Endothelial cell of umbilical vein (primary cell): ENCODE data around the gene DUOXA1.

ENCODE experiments used
- FOS ChIP-seq: IDR thresholded peaks from 2 replicates; pipeline ENCODE4 v1.6.1; 2011; ENCODE audit warnings: mild to moderate bottlenecking, low read length, moderate library complexity, borderline replicate concordance; ENCODE audit not compliant: insufficient read depth
- JUN ChIP-seq: IDR thresholded peaks from 2 replicates; pipeline ENCODE4 v1.6.1; 2011; ENCODE audit warnings: borderline replicate concordance, low read depth; ENCODE audit not compliant: insufficient read length, insufficient read depth
- POLR2A ChIP-seq: IDR thresholded peaks from 2 replicates; pipeline ENCODE4 v1.6.1; 2012; ENCODE audit warnings: low read depth, mild to moderate bottlenecking, control low read depth, low read length
- POLR2AphosphoS5 ChIP-seq: IDR thresholded peaks from 2 replicates; pipeline ENCODE4 v1.6.1; 2012; ENCODE audit warnings: low read depth, mild to moderate bottlenecking, control low read depth, low read length, moderate library complexity; ENCODE audit not compliant: insufficient read depth
- TF ChIP-seq, protein P1 (sequence below), 2 donors: IDR thresholded peaks; 1 replicate in 1 of 2; 2 replicates in 1 of 2; pipeline ENCODE4 v1.5.1; 2011; ENCODE audit warnings: low read length in 2 of 2, mild to moderate bottlenecking in 2 of 2, moderate library complexity in 2 of 2, control low read depth in 1 of 2, inconsistent platforms in 1 of 2, low read depth in 1 of 2; ENCODE audit not compliant: insufficient read depth in 1 of 2; ENCODE audit errors: extremely low read depth in 1 of 2
- TF ChIP-seq, protein P2 (sequence below): IDR thresholded peaks from 2 replicates; pipeline ENCODE4 v1.6.1; 2011; ENCODE audit not compliant: insufficient read depth, insufficient read length

DNA sequence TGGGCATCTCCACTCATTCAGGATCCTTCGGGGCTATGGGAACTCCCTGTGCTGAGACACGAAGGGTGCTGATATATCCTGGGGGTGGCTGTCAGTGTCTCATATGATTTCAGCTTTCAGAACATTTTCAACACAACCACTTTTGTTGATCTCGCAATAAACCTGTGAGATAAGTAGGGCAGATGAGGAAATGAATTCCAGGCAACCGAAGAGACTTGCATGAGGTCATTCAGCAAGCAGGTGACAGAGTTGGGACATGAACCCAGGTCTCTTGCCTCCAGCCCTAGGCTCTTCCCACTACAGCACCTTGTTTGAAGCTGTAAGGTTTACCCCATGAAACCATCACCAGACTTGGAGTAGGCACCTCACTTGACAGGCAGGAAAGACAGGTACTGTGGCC lies 16.7 kb upstream of the DUOXA1 start:
- TF ChIP-seq, protein P1, sequence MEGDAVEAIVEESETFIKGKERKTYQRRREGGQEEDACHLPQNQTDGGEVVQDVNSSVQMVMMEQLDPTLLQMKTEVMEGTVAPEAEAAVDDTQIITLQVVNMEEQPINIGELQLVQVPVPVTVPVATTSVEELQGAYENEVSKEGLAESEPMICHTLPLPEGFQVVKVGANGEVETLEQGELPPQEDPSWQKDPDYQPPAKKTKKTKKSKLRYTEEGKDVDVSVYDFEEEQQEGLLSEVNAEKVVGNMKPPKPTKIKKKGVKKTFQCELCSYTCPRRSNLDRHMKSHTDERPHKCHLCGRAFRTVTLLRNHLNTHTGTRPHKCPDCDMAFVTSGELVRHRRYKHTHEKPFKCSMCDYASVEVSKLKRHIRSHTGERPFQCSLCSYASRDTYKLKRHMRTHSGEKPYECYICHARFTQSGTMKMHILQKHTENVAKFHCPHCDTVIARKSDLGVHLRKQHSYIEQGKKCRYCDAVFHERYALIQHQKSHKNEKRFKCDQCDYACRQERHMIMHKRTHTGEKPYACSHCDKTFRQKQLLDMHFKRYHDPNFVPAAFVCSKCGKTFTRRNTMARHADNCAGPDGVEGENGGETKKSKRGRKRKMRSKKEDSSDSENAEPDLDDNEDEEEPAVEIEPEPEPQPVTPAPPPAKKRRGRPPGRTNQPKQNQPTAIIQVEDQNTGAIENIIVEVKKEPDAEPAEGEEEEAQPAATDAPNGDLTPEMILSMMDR (IDR thresholded peaks at IDR 0.05; ENCODE audit: extremely low read depth in 1 of 2, insufficient read depth in 1 of 2, low read depth in 1 of 2, low read length in 2 of 2): no peak
- TF ChIP-seq POLR2AphosphoS5 (no peak), FOS (no peak), POLR2A (no peak), JUN (no peak)
- TF ChIP-seq, protein P2, sequence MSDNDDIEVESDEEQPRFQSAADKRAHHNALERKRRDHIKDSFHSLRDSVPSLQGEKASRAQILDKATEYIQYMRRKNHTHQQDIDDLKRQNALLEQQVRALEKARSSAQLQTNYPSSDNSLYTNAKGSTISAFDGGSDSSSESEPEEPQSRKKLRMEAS: no peak
